DLD1 (cell line): ENCODE measurements around the gene RAB35.

Experiments
- in situ Hi-C: cut with HindIII; loops from 2 replicates; pipeline ENCODE4 v1.10.0; 2017; ENCODE audit warnings: low sequenced_read_pairs

RAB35 gene

GRCh38 chr12:120090206-120090605 lies 26.3 kb downstream of the RAB35 start:
- in situ Hi-C loops, result no loop called here

- in situ Hi-C loops, result no loop called here
These were observed 26.8 kb downstream of the RAB35 start for GRCh38 chr12:120089796-120090195.

- in situ Hi-C loops, result no loop called here
These were observed 27.4 kb downstream of the RAB35 start for GRCh38 chr12:120089105-120089504.

GRCh38 chr12:120086801-120087621 lies 29.5 kb downstream of the RAB35 start:
- in situ Hi-C loops, result no loop called here

GRCh38 chr12:120085920-120086645 lies 30.5 kb downstream of the RAB35 start:
- in situ Hi-C loops, result no loop called here

GRCh38 chr12:120081641-120082040 lies 34.9 kb downstream of the RAB35 start:
- in situ Hi-C loops, result no loop called here

GRCh38 chr12:120079411-120080400 lies 36.8 kb downstream of the RAB35 start:
- in situ Hi-C loops, result no loop called here

GRCh38 chr12:120078868-120079267 lies 37.7 kb downstream of the RAB35 start:
- in situ Hi-C loops, result no loop called here

- in situ Hi-C loops, result no loop called here
These were observed 39.3 kb downstream of the RAB35 start for GRCh38 chr12:120077260-120077659.

GRCh38 chr12:120076651-120077050 lies 39.9 kb downstream of the RAB35 start:
- in situ Hi-C loops, result no loop called here

- in situ Hi-C loops, result no loop called here
These were observed 41.4 kb downstream of the RAB35 start for GRCh38 chr12:120075034-120075616.

GRCh38 chr12:120072472-120073249 lies 43.9 kb downstream of the RAB35 start:
- in situ Hi-C loops, result no loop called here

GRCh38 chr12:120071493-120072020 lies 45.0 kb downstream of the RAB35 start:
- in situ Hi-C loops, result no loop called here

GRCh38 chr12:120069278-120069677 lies 47.3 kb downstream of the RAB35 start:
- in situ Hi-C loops, result no loop called here

- in situ Hi-C loops, result no loop called here
These were observed 48.7 kb downstream of the RAB35 start for GRCh38 chr12:120067901-120068300.

GRCh38 chr12:120067084-120067869 lies 49.3 kb downstream of the RAB35 start:
- in situ Hi-C loops, result no loop called here

GRCh38 chr12:120066341-120066740 lies 50.2 kb downstream of the RAB35 start:
- in situ Hi-C loops, result no loop called here

GRCh38 chr12:120065472-120065871 lies 51.1 kb downstream of the RAB35 start:
- in situ Hi-C loops, result no loop called here
